Endothelial cell of umbilical vein (primary cell): ENCODE measurements around the gene PIBF1. TPM values are rescaled to one million over a fixed set of nuclear protein-coding genes. Genes with fewer than 3 reads are reported as not detected.

Experiments
- BruUV-seq: library from RNA; stranded (reverse); fragments of 400-500 nt; replicated peaks from 2 replicates; lab custom pipeline; 2021; lab: Mats Ljungman, UMichigan
- CTCF ChIA-PET: fragments of 300-600, 350-600 bp; sonication (Branson Sonifier 250); formaldehyde crosslinking; loops from one replicate; lab custom pipeline; 2021; ENCODE audit warnings: antibody characterized with exemption, inconsistent platforms; lab: Charles Lee
- POLR2A ChIA-PET: fragments of 300-600, 350-600 bp; sonication (Branson Sonifier 250); formaldehyde crosslinking; loops from one replicate; lab custom pipeline; 2021; ENCODE audit warnings: antibody characterized with exemption, inconsistent platforms; lab: Charles Lee
- DNase-seq: peaks from one replicate; pipeline ENCODE4 v3.0.0-alpha.2; 2011; ENCODE audit warnings: low read depth, low spot score
- FAIRE-seq: peaks from 2 replicates; lab custom pipeline; 2011; peaks lifted over from hg19 to GRCh38; lab: Jason Lieb, UNC
- H2AFZ ChIP-seq: 2 replicates; pipeline ENCODE4 v1.6.0; 2012; ENCODE audit warnings: low read depth, low read length, control low read depth, inconsistent platforms
- H3K27ac ChIP-seq: 2 replicates; pipeline ENCODE4 v1.5.1; 2011; ENCODE audit warnings: low read depth, mild to moderate bottlenecking, control low read depth, low read length, moderate library complexity; ENCODE audit not compliant: insufficient read depth
- H3K27me3 ChIP-seq, 2 experiments: 2 replicates each; pipeline versions ENCODE4 v1.6.0 to v1.6.1; 2011; ENCODE audit warnings: low read length in 2 of 2, mixed read lengths in 1 of 2; ENCODE audit not compliant: control insufficient read depth in 2 of 2, insufficient read depth in 2 of 2
- H3K36me3 ChIP-seq, 2 experiments: 2 replicates in 1 of 2; 3 replicates in 1 of 2; pipeline ENCODE4 v1.5.1; 2011; ENCODE audit warnings: low read length in 2 of 2, mild to moderate bottlenecking in 1 of 2, moderate library complexity in 1 of 2; ENCODE audit not compliant: control insufficient read depth in 2 of 2, insufficient read depth in 2 of 2; ENCODE audit errors: extremely low read depth in 1 of 2
- H3K4me1 ChIP-seq: 3 replicates; pipeline ENCODE4 v1.5.1; 2011; ENCODE audit warnings: mild to moderate bottlenecking, low read length; ENCODE audit not compliant: control insufficient read depth, insufficient read depth; ENCODE audit errors: extremely low read depth
- H3K4me2 ChIP-seq: 2 replicates; pipeline ENCODE4 v1.6.1; 2011; ENCODE audit warnings: low read length, control low read depth, mixed read lengths; ENCODE audit not compliant: insufficient read depth
- H3K4me3 ChIP-seq, 3 experiments: fragments of 200-600 bp in 1 of 3; sonication (generic), shearing (Covaris generic) in 1 of 3; replicated peaks in 1 of 3; 2 replicates each; pipeline ENCODE4 v1.5.1; 2011 to 2016; ENCODE audit warnings: control low read depth in 3 of 3, low read length in 3 of 3, mild to moderate bottlenecking in 2 of 3, inconsistent platforms in 1 of 3, low read depth in 1 of 3, moderate library complexity in 1 of 3; ENCODE audit not compliant: insufficient read depth in 1 of 3
- H3K79me2 ChIP-seq: 2 replicates; pipeline ENCODE4 v1.6.0; 2012; ENCODE audit warnings: low read length, inconsistent platforms; ENCODE audit not compliant: control insufficient read depth, insufficient read depth
- H3K9ac ChIP-seq: replicated peaks from 2 replicates; pipeline ENCODE3; 2011; ENCODE audit warnings: low read length, control low read depth; ENCODE audit not compliant: insufficient read depth; ENCODE audit errors: extremely low read depth
- H3K9me1 ChIP-seq: replicated peaks from 3 replicates; pipeline ENCODE4 v1.6.0; 2011; ENCODE audit warnings: mild to moderate bottlenecking, low read length; ENCODE audit not compliant: control insufficient read depth, insufficient read depth; ENCODE audit errors: extremely low read depth
- H3K9me3 ChIP-seq: replicated peaks from 2 replicates; pipeline ENCODE4 v1.5.1; 2012; ENCODE audit warnings: low read length, inconsistent platforms; ENCODE audit not compliant: control insufficient read depth, insufficient read depth
- H4K20me1 ChIP-seq: replicated peaks from 2 replicates; pipeline ENCODE3; 2011; ENCODE audit warnings: mild to moderate bottlenecking, low read length; ENCODE audit not compliant: control insufficient read depth, insufficient read depth; ENCODE audit errors: extremely low read depth
- EZH2 ChIP-seq: IDR thresholded peaks from 2 replicates; pipeline ENCODE4 v1.6.1; 2012; ENCODE audit warnings: borderline replicate concordance, low read depth, mild to moderate bottlenecking, moderate library complexity, low read length, inconsistent platforms; ENCODE audit not compliant: severe bottlenecking
- FOS ChIP-seq: IDR thresholded peaks from 2 replicates; pipeline ENCODE4 v1.6.1; 2011; ENCODE audit warnings: mild to moderate bottlenecking, low read length, moderate library complexity, borderline replicate concordance; ENCODE audit not compliant: insufficient read depth
- GATA2 ChIP-seq: IDR thresholded peaks from 2 replicates; pipeline ENCODE4 v1.7.0; 2011; ENCODE audit warnings: low read depth, mild to moderate bottlenecking, moderate library complexity, mixed read lengths, low read length; ENCODE audit not compliant: insufficient read length, insufficient read depth
- JUN ChIP-seq: IDR thresholded peaks from 2 replicates; pipeline ENCODE4 v1.6.1; 2011; ENCODE audit warnings: borderline replicate concordance, low read depth; ENCODE audit not compliant: insufficient read length, insufficient read depth
- MYC ChIP-seq: IDR thresholded peaks from one replicate; pipeline ENCODE4 v1.6.1; 2011; ENCODE audit warnings: mild to moderate bottlenecking, low read depth, low read length
- POLR2A ChIP-seq: IDR thresholded peaks from 2 replicates; pipeline ENCODE4 v1.6.1; 2012; ENCODE audit warnings: low read depth, mild to moderate bottlenecking, control low read depth, low read length
- POLR2AphosphoS5 ChIP-seq: IDR thresholded peaks from 2 replicates; pipeline ENCODE4 v1.6.1; 2012; ENCODE audit warnings: low read depth, mild to moderate bottlenecking, control low read depth, low read length, moderate library complexity; ENCODE audit not compliant: insufficient read depth
- dilution Hi-C: fragments of 300-500 bp; cut with MboI; formaldehyde crosslinking; loops from one replicate; pipeline ENCODE4 v1.15.0; 2019; ENCODE audit warnings: low sequenced_read_pairs; ENCODE audit not compliant: extremely low pct_ligation_motif_present
- intact Hi-C: fragments of 100-400 bp; cut with micrococcal nuclease; formaldehyde crosslinking; loops from one replicate; pipeline ENCODE4 v1.10.0; 2022
- polyA plus RNA-seq, 4 experiments: library from polyadenylated mRNA; depleted of rRNA in 3 of 4; stranded (reverse) in 3 of 4; unstranded in 1 of 4; fragments of >200 nt; gene quantifications; 2 replicates each; pipeline versions ENCODE4 v1.2.1 to v1.2.3, GENCODE V29; 2011 to 2012; ENCODE audit warnings: missing spikeins in 1 of 4
- total RNA-seq: library from RNA; stranded (reverse); gene quantifications from 2 replicates; pipeline ENCODE4 v1.2.3, GENCODE V29; 2021
- TF ChIP-seq, protein P1 (sequence below), 2 donors: IDR thresholded peaks; 1 replicate in 1 of 2; 2 replicates in 1 of 2; pipeline ENCODE4 v1.5.1; 2011; ENCODE audit warnings: low read length in 2 of 2, mild to moderate bottlenecking in 2 of 2, moderate library complexity in 2 of 2, control low read depth in 1 of 2, inconsistent platforms in 1 of 2, low read depth in 1 of 2; ENCODE audit not compliant: insufficient read depth in 1 of 2; ENCODE audit errors: extremely low read depth in 1 of 2
- TF ChIP-seq, protein P2 (sequence below): IDR thresholded peaks from 2 replicates; pipeline ENCODE4 v1.6.1; 2011; ENCODE audit not compliant: insufficient read depth, insufficient read length

The PIBF1 gene
- total and polyA plus RNA-seq, 2 donors (not counting 3 experiments of a cell fraction or from before 2014, with no cell fraction given), result 1.4 to 18.4 TPM

DNA sequence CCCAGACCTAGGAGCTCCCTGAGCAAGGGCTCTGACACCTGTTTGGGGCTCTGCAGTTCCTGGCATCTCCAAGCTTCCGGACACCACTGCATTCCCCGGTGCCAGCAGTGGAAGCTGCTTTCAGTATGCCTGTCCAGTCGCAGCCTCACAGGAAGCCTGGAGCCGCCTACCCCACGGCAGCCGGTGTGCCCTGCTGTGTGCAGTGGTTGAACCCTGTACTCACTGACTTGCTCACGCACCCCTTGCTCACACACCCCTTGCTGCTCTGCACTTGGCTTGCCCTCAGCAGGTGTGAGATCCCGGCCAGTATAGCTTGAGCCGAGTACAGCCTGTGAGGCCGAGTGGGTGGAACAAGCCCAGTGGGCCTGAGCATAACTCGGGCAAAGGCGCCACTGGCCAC, 70.3 kb downstream of the PIBF1 start:
- ChIA-PET POLR2A (no interaction called here), CTCF (interaction anchor here (1.3 to 1.8 kb wide), 5 partner anchors 10 to 25 kb away, joined by 3 to 6 read pairs (median 4); no protein-coding TSS in a partner anchor)
- no peak overlapping the region for H3K4me3 ChIP-seq
- FAIRE-seq, result no peak
- no peaks in the 10 kb centered on the region for H3K9me3 ChIP-seq
- no peaks in the 10 kb centered on the region for H3K27me3 ChIP-seq
- no peak overlapping the region for H2AFZ ChIP-seq
- no peaks in the 10 kb centered on the region for H4K20me1 ChIP-seq
- TF ChIP-seq FOS (no peak), GATA2 (no peak), EZH2 (no peak), POLR2AphosphoS5 (no peak), POLR2A (no peak), MYC (no peak), JUN (no peak)
- TF ChIP-seq, protein P1, sequence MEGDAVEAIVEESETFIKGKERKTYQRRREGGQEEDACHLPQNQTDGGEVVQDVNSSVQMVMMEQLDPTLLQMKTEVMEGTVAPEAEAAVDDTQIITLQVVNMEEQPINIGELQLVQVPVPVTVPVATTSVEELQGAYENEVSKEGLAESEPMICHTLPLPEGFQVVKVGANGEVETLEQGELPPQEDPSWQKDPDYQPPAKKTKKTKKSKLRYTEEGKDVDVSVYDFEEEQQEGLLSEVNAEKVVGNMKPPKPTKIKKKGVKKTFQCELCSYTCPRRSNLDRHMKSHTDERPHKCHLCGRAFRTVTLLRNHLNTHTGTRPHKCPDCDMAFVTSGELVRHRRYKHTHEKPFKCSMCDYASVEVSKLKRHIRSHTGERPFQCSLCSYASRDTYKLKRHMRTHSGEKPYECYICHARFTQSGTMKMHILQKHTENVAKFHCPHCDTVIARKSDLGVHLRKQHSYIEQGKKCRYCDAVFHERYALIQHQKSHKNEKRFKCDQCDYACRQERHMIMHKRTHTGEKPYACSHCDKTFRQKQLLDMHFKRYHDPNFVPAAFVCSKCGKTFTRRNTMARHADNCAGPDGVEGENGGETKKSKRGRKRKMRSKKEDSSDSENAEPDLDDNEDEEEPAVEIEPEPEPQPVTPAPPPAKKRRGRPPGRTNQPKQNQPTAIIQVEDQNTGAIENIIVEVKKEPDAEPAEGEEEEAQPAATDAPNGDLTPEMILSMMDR (IDR thresholded peaks at IDR 0.05; ENCODE audit: extremely low read depth in 1 of 2, insufficient read depth in 1 of 2, low read depth in 1 of 2, low read length in 2 of 2), result no peak
- TF ChIP-seq, protein P2, sequence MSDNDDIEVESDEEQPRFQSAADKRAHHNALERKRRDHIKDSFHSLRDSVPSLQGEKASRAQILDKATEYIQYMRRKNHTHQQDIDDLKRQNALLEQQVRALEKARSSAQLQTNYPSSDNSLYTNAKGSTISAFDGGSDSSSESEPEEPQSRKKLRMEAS, result no peak
- intact Hi-C loops (no loop called here), dilution Hi-C loops (no loop called here)
- no TSS peak for BruUV-seq
- peaks cover 2 to 13% of the 10 kb centered on the region in 2 experiments for H3K36me3 ChIP-seq
- H3K9me1 ChIP-seq, result no peaks in the 10 kb centered on the region
- H3K27ac ChIP-seq, result no peak overlapping the region
- H3K4me1 ChIP-seq, result no peaks in the 10 kb centered on the region
- no peak overlapping the region for H3K4me2 ChIP-seq
- no peak for DNase-seq
- no peaks in the 10 kb centered on the region for H3K79me2 ChIP-seq
- no peak overlapping the region for H3K9ac ChIP-seq
